DND-41 (cell line): ENCODE measurements around the gene VAV2.

ENCODE experiments used
- ATAC-seq: fragments of 200-7000 bp; cut with Tn5 transposase; 3 replicates; pipeline ENCODE4 v1.9.1; 2021; ENCODE audit warnings: low read depth; ENCODE audit not compliant: insufficient read depth
- DNase-seq: peaks from one replicate; pipeline ENCODE4 v3.0.0-alpha.2; 2020
- H2AFZ ChIP-seq: 2 replicates; pipeline ENCODE4 v1.6.0; 2012; ENCODE audit warnings: low read depth, low read length
- H3K27ac ChIP-seq: 2 replicates; pipeline ENCODE4 v1.5.1; 2012; ENCODE audit warnings: low read length, inconsistent platforms
- H3K27me3 ChIP-seq: fragments of 200-600 bp; sonication (generic); 2 replicates; pipeline ENCODE4 v1.6.0; 2012; ENCODE audit warnings: low read length, mild to moderate bottlenecking, inconsistent platforms; ENCODE audit not compliant: insufficient read depth, poor library complexity
- H3K36me3 ChIP-seq: 2 replicates; pipeline ENCODE4 v1.5.1; 2012; ENCODE audit warnings: low read length, inconsistent platforms; ENCODE audit not compliant: insufficient read depth
- H3K4me1 ChIP-seq: 2 replicates; pipeline ENCODE4 v1.5.1; 2012; ENCODE audit warnings: mild to moderate bottlenecking, low read length; ENCODE audit not compliant: insufficient read depth
- H3K4me2 ChIP-seq: 2 replicates; pipeline ENCODE4 v1.6.0; 2012; ENCODE audit warnings: mild to moderate bottlenecking, moderate library complexity, low read length, inconsistent platforms; ENCODE audit not compliant: insufficient read depth
- H3K4me3 ChIP-seq, 2 experiments: fragments of 200-600 bp in 1 of 2; shearing (Covaris generic) in 1 of 2; 2 replicates each; pipeline ENCODE4 v1.5.1; 2012 to 2016; ENCODE audit warnings: inconsistent platforms in 2 of 2, low read length in 2 of 2, mild to moderate bottlenecking in 2 of 2, low read depth in 1 of 2, moderate library complexity in 1 of 2
- H3K79me2 ChIP-seq: 2 replicates; pipeline ENCODE4 v1.6.0; 2012; ENCODE audit warnings: low read length, inconsistent platforms; ENCODE audit not compliant: insufficient read depth
- H3K9ac ChIP-seq: 2 replicates; pipeline ENCODE4 v1.6.0; 2012; ENCODE audit warnings: low read depth, mild to moderate bottlenecking, inconsistent platforms, low read length, moderate library complexity
- H3K9me3 ChIP-seq: 2 replicates; pipeline ENCODE4 v1.5.1; 2012; ENCODE audit warnings: low read length, moderate library complexity, mild to moderate bottlenecking, inconsistent platforms; ENCODE audit not compliant: insufficient read depth, severe bottlenecking
- H4K20me1 ChIP-seq: 2 replicates; pipeline ENCODE4 v1.6.0; 2012; ENCODE audit warnings: low read length; ENCODE audit not compliant: insufficient read depth
- CTCF ChIP-seq: IDR thresholded peaks from 2 replicates; pipeline ENCODE4 v1.5.1; 2012; ENCODE audit warnings: borderline replicate concordance, low read length, moderate library complexity, mild to moderate bottlenecking; ENCODE audit not compliant: poor library complexity, severe bottlenecking; ENCODE audit errors: extremely low read depth
- EZH2 ChIP-seq: IDR thresholded peaks from 3 replicates; pipeline ENCODE4 v1.6.1; 2012; ENCODE audit warnings: borderline replicate concordance, low read depth, mild to moderate bottlenecking, moderate library complexity, low read length, inconsistent platforms; ENCODE audit not compliant: severe bottlenecking

Gene VAV2

GRCh38 chr9:133861086-133861485 is 131.0 kb downstream of the VAV2 start:
- no peak overlapping the region for H2AFZ ChIP-seq
- DNase-seq = no peak
- H3K9ac ChIP-seq = no peak overlapping the region
- no peak overlapping the region for H3K27ac ChIP-seq
- no peaks in the 10 kb centered on the region for H3K79me2 ChIP-seq
- no peaks in the 10 kb centered on the region for H3K4me1 ChIP-seq
- H4K20me1 ChIP-seq = no peaks in the 10 kb centered on the region
- peaks cover 4% of the 10 kb centered on the region for H3K9me3 ChIP-seq
- H3K36me3 ChIP-seq = no peaks in the 10 kb centered on the region
- H3K27me3 ChIP-seq = no peaks in the 10 kb centered on the region
- H3K4me3 ChIP-seq = no peak overlapping the region
- no peak for ATAC-seq
- TF ChIP-seq EZH2 (no peak), CTCF (no peak)
- H3K4me2 ChIP-seq = no peak overlapping the region

- H3K9me3 ChIP-seq = no peaks in the 10 kb centered on the region
- H4K20me1 ChIP-seq = peaks cover 5% of the 10 kb centered on the region; the same call in 1 of the 2 replicates
- no peak for DNase-seq
- TF ChIP-seq CTCF (no peak), EZH2 (no peak)
- no peak overlapping the region for H3K4me3 ChIP-seq
- no peaks in the 10 kb centered on the region for H3K4me1 ChIP-seq
- ATAC-seq = no peak
- no peaks in the 10 kb centered on the region for H3K36me3 ChIP-seq
- no peak overlapping the region for H3K27ac ChIP-seq
- H2AFZ ChIP-seq = no peak overlapping the region
- no peak overlapping the region for H3K4me2 ChIP-seq
- H3K79me2 ChIP-seq = no peaks in the 10 kb centered on the region
- no peaks in the 10 kb centered on the region for H3K27me3 ChIP-seq
- H3K9ac ChIP-seq = no peak overlapping the region
Observed at GRCh38 chr9:133858771-133859170, 133.4 kb downstream of the VAV2 start.

GRCh38 chr9:133857639-133858038 is 134.5 kb downstream of the VAV2 start:
- Histone ChIP-seq H3K4me3 (no peak overlapping the region), H3K4me1 (no peaks in the 10 kb centered on the region), H4K20me1 (peaks cover 5% of the 10 kb centered on the region; the same call in 1 of the 2 replicates), H3K79me2 (no peaks in the 10 kb centered on the region), H3K27me3 (no peaks in the 10 kb centered on the region), H3K4me2 (no peak overlapping the region), H3K9me3 (no peaks in the 10 kb centered on the region), H3K36me3 (no peaks in the 10 kb centered on the region), H2AFZ (no peak overlapping the region), H3K27ac (no peak overlapping the region), H3K9ac (no peak overlapping the region)
- no peak for DNase-seq
- no peak for TF ChIP-seq EZH2
- no peak for TF ChIP-seq CTCF
- ATAC-seq = no peak

- Histone ChIP-seq H3K4me3 (no peak overlapping the region), H3K27me3 (no peaks in the 10 kb centered on the region), H3K36me3 (no peaks in the 10 kb centered on the region), H3K9me3 (no peaks in the 10 kb centered on the region), H3K79me2 (no peaks in the 10 kb centered on the region), H4K20me1 (peaks cover 5% of the 10 kb centered on the region; the same call in 1 of the 2 replicates), H3K27ac (no peak overlapping the region), H2AFZ (no peak overlapping the region), H3K4me2 (no peak overlapping the region), H3K9ac (no peak overlapping the region), H3K4me1 (no peaks in the 10 kb centered on the region)
- no peak for DNase-seq
- ATAC-seq = no peak
- TF ChIP-seq CTCF (no peak), EZH2 (no peak)
Observed at GRCh38 chr9:133856798-133857197, 135.3 kb downstream of the VAV2 start.
